AG10803 (cell line): ENCODE data around the gene ACSM4.

Experiments used
- DNase-seq: peaks from one replicate; pipeline ENCODE4 v3.0.0; 2010; ENCODE audit warnings: low read depth
- H3K4me3 ChIP-seq: 2 replicates; pipeline ENCODE4 v1.5.1; 2011; ENCODE audit warnings: mild to moderate bottlenecking, low read length, control low read depth
- TF ChIP-seq, protein P1 (sequence below): conservative IDR thresholded peaks from 2 replicates; pipeline ENCODE4 v1.5.1; 2011; ENCODE audit warnings: mild to moderate bottlenecking, low read length, control low read depth, inconsistent platforms

The ACSM4 gene

DNA sequence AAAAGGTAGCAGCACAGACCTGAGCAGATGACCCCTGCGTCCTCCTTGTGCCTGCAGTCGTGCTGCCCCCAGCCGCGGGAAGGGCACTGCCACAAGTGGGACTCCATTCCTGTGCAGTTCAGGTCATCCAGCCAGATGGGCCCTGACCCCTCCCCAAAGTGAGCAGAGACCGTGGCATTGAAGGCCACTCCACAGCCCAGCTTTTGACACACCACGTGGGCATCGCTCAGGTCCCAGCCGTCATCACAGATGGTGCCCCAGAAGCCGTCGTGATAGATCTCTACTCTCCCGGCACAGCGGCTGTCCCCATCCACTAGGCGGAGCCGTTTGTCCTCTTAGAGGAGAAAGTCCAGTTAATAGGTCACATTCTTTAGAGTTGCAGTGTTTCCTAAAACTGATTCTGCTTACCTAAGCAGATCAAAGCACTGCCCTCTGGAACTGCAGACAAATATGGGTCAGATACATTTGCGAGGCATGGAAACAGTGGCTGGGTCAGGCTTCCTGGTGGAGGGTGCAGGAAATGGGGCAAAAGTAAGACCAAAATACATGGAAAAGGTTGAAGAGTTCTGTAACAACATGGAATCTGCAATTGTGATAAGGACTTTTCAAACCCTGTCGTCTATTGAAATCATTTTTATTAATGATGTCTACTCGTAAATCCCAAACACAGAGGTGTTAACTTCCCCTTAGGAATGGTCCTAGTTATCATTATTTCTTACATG is 70.7 kb downstream of the ACSM4 start:
- TF ChIP-seq, protein P1, sequence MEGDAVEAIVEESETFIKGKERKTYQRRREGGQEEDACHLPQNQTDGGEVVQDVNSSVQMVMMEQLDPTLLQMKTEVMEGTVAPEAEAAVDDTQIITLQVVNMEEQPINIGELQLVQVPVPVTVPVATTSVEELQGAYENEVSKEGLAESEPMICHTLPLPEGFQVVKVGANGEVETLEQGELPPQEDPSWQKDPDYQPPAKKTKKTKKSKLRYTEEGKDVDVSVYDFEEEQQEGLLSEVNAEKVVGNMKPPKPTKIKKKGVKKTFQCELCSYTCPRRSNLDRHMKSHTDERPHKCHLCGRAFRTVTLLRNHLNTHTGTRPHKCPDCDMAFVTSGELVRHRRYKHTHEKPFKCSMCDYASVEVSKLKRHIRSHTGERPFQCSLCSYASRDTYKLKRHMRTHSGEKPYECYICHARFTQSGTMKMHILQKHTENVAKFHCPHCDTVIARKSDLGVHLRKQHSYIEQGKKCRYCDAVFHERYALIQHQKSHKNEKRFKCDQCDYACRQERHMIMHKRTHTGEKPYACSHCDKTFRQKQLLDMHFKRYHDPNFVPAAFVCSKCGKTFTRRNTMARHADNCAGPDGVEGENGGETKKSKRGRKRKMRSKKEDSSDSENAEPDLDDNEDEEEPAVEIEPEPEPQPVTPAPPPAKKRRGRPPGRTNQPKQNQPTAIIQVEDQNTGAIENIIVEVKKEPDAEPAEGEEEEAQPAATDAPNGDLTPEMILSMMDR: peak; percentile 79
- peak; percentile 48 for DNase-seq
- no peak overlapping the region for H3K4me3 ChIP-seq

DNA sequence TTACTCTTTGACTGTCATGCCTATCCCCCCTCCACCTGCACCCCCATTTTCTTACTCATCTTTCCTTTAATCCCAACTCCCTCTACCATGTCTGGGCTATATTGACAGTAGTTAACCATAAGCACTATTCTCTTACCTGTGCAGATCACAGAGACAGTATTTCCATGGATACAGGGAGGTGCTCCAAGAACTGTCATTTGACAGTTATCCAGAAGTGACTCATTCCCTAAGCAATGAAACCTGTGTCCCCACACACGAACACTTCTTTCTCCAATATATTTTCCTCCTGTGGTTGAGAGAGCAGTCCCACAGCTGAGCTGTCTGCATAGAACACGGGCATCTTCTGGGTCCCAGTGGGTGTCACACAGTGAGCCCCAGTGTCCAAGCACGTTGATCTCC is 71.3 kb downstream of the ACSM4 start:
- DNase-seq: no peak
- H3K4me3 ChIP-seq: no peak overlapping the region
- TF ChIP-seq, protein P1: no peak

DNA sequence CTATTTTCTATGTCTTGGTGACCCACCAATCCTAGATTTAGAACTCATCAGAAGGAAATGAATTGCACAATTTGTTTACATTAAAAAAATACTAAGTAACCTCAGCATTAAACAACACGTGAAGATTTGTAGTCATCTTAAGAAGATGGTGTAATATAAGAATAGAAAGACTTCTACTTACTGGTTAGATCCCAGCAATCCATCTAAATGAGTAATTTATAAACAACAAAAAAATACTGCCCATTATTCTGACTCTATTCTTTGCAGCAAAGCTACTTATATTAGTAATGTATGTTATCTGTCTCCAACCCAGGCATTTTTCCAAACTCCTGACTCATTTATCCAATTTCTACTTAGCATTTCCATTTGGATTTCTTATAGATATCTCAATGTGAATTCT is 72.3 kb downstream of the ACSM4 start:
- TF ChIP-seq, protein P1: no peak
- DNase-seq: peak; percentile 16
- no peak overlapping the region for H3K4me3 ChIP-seq
